Effector memory CD4-positive, alpha-beta T cell (primary cell): Measurements from ENCODE around the gene SETD1B.
"Not testable (repeated sequence)": the region's sequence is repeated elsewhere in the genome, so short reads cannot be mapped to it uniquely, and the experiment has no call there.

Experiments used
- DNase-seq, 3 donors: peaks; one replicate each; pipeline ENCODE4 v3.0.0-alpha.2; 2020
- H3K27ac ChIP-seq: 2 replicates; pipeline ENCODE4 v1.7.0; 2013; ENCODE audit warnings: mild to moderate bottlenecking, low read length, moderate library complexity; ENCODE audit not compliant: insufficient read depth, poor library complexity, severe bottlenecking
- H3K27me3 ChIP-seq: replicated peaks from 2 replicates; pipeline ENCODE4 v1.7.0; 2013; ENCODE audit warnings: mild to moderate bottlenecking, low read length; ENCODE audit not compliant: insufficient read depth, control insufficient read depth, poor library complexity, severe bottlenecking
- H3K36me3 ChIP-seq: 2 replicates; pipeline ENCODE4 v1.7.0; 2013; ENCODE audit warnings: mild to moderate bottlenecking, low read length, moderate library complexity; ENCODE audit not compliant: control insufficient read depth, insufficient read depth
- H3K4me1 ChIP-seq: 2 replicates; pipeline ENCODE4 v1.7.0; 2013; ENCODE audit warnings: low read length, mild to moderate bottlenecking; ENCODE audit not compliant: control insufficient read depth, insufficient read depth, poor library complexity, severe bottlenecking
- H3K4me3 ChIP-seq: 2 replicates; pipeline ENCODE4 v1.7.0; 2013; ENCODE audit warnings: low read length, low read depth, mild to moderate bottlenecking; ENCODE audit not compliant: insufficient read depth, poor library complexity, severe bottlenecking
- H3K9me3 ChIP-seq: 2 replicates; pipeline ENCODE4 v1.7.0; 2013; ENCODE audit warnings: mild to moderate bottlenecking, low read length, moderate library complexity; ENCODE audit not compliant: control insufficient read depth
- total RNA-seq, 3 donors: gene quantifications; one replicate each; lab custom pipeline; 2026; lab: John Stamatoyannopoulos, UW

Gene SETD1B
- 74.2 to 124 (median 81.1) reads per million in 3 donors for total RNA-seq

DNA sequence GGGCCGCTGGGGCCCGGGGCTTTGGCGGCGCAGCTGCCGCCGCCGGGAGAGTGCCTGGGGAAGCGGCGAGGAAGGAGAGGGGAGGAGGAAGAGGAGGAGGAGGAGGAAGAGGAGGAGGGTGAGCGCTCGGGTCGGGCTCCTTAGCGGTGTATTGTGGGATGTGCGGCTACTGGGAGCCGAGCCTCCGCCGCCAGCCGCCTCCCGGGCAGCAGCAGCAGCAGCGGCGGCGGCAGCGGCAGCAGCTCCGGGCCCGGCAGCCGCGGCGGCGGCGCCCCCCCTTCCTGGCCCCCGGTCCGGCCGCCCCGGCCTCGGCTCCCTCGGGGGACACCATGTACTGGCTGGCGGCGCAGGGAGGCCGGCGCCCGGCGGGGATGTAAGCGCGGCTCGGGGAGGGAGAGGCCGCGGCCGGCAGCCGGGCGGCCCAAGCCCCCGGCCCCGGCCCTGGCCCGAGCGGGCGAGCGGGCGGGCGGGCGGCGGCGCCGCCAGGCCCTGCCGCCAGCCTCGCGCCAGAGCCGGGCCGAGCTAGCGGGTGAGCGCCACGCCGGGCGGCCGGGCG is at the start of gene SETD1B:
SETD1B (plus strand) TSS at position 149 of the 556 bp plus-strand sequence. CDS start 729 bp downstream, outside the sequence.
- Histone ChIP-seq H3K27ac (peak within 1 kb of the TSS; percentile 98), H3K36me3 (peaks cover 10% of the 10 kb centered on the region), H3K9me3 (no peaks in the 10 kb centered on the region), H3K27me3 (no peaks in the 10 kb centered on the region), H3K4me1 (peaks cover 22% of the 10 kb centered on the region), H3K4me3 (peak within 1 kb of the TSS; percentile 90)
- no peak for DNase-seq

DNA sequence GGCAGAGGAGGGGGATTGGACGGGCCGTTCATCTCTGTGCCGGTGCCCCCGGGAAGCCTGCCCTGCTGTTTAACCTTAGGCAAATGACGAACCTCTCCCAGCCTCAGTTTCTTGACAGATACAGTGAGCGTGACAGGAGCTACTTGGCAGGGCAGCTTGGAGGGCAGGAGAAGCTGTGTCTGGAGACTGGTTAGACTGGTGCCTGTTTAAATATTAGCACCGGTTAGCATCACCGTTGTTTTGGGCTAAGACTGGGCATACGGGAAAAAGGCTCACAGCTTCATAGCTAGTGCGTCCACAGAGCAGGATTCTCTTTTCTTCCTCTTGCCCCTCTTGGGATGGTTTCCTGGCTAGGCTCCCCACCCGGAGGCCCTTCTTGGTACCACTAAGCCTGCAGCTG is 49.0 kb upstream of the SETD1B start:
- Histone ChIP-seq H3K4me3 (no peak overlapping the region), H3K9me3 (no peaks in the 10 kb centered on the region), H3K36me3 (no peaks in the 10 kb centered on the region), H3K27me3 (no peaks in the 10 kb centered on the region), H3K27ac (no peak overlapping the region), H3K4me1 (peaks cover 12% of the 10 kb centered on the region)
- no peak for DNase-seq

DNA sequence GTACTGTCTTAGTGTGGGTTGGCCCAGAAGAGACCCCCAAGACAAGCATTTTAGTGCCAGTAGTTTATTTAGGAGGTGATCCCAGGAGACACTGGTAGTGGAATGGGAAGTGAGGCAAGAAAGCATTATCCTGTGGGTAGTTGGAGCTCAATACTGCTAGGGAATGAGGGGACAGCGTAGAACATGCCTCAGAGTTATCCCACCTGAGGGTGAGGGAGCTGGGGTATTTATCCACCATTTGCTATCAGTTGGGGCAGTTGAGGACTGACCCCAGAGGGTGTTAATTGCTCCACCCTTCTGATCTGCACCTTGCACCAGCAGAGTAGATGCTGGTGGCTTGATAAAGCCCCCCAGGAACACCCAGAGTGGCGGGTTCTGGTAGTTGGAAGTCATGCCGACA is 48.2 kb upstream of the SETD1B start:
- Histone ChIP-seq H3K4me3 (no peak overlapping the region), H3K27ac (no peak overlapping the region), H3K9me3 (no peaks in the 10 kb centered on the region), H3K36me3 (no peaks in the 10 kb centered on the region), H3K4me1 (peaks cover 6% of the 10 kb centered on the region), H3K27me3 (no peaks in the 10 kb centered on the region)
- no peak for DNase-seq

DNA sequence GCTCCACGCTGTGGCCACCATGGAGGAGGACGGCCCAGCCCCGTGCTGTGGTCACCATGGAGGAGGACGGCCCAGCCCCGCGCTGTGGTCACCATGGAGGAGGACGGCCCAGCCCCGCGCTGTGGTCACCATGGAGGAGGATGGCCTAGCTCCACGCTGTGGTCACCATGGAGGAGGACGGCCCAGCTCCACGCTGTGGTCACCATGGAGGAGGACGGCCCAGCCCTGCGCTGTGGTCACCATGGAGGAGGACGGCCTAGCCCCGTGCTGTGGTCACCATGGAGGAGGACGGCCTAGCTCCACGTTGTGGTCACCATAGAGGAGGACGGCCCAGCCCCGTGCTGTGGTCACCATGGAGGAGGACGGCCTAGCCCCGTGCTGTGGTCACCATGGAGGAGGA is 45.3 kb upstream of the SETD1B start:
- not testable (repeated sequence) for DNase-seq, H3K36me3 ChIP-seq, H3K4me3 ChIP-seq, H3K9me3 ChIP-seq, H3K4me1 ChIP-seq, H3K27ac ChIP-seq, H3K27me3 ChIP-seq

DNA sequence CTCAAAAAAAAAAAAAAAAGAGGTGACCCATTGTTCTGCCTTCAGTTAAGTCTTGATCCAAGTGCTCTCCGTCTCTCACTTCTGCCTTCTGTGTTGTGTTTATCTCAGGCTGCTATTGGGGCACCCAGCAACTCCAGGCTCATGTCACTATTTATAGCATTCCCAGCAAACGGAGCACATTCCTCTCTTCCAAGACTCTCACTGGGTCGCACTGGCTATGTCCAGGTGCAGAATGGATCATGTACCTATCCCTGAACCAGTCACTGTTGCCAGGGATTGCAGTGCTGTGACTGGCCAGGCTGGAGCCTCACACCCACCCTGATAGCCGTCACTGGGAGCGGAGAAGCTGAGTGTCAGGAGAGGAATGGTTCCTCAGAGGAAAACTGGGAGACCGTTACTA is 41.5 kb upstream of the SETD1B start:
- H3K27ac ChIP-seq, result no peak overlapping the region

DNA sequence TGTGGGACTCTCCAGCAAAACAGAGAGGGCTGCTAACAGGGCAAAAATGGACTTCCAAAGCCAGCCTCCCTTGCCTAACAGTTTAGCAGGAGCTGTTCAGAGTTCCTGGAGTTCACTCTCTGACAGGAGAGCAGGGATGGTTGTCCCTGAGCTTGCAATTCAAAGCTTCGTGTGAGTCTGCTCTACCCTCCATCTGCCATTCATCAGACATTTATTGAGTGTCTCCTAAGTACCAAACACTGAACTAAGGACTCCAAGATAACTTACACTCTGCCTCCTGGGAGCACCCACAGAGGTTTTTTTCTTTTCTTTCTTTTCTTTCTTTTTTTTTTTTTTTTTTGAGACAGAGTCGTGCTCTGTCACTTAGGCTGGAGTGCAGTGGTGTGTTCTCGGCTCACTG is 39.0 kb upstream of the SETD1B start:
- no peaks in the 10 kb centered on the region for H3K4me1 ChIP-seq
- H3K4me3 ChIP-seq, result no peak overlapping the region
- no peaks in the 10 kb centered on the region for H3K36me3 ChIP-seq
- no peak for DNase-seq
- H3K27me3 ChIP-seq, result no peaks in the 10 kb centered on the region
- no peak overlapping the region for H3K27ac ChIP-seq
- H3K9me3 ChIP-seq, result no peaks in the 10 kb centered on the region

More for the DNA sequence above, 41.5 kb upstream of the SETD1B start:
- Histone ChIP-seq H3K36me3 (no peaks in the 10 kb centered on the region), H3K27me3 (no peaks in the 10 kb centered on the region), H3K4me1 (no peaks in the 10 kb centered on the region), H3K9me3 (no peaks in the 10 kb centered on the region), H3K4me3 (no peak overlapping the region)
- no peak for DNase-seq

DNA sequence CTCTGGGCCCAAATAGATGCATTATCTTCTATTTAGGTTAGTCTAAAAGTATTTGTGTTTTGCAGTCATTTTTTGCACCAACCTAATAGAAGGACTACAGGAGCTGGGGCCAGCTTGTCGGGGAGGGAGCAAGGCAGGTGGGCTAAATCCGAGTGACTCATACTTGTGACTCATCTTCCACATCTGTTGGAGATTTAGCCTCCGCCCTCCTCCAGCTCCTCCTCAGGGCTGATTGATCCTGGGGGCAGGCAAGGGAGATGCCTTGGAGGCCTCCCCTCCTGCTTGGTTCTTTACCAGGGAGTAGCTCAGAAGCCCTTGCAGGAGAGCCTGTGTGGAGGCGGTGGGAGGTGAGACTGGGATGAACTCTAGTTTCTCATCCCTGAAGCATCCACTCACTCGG is 38.2 kb upstream of the SETD1B start:
- Histone ChIP-seq H3K4me3 (no peak overlapping the region), H3K27me3 (no peaks in the 10 kb centered on the region), H3K36me3 (no peaks in the 10 kb centered on the region), H3K9me3 (no peaks in the 10 kb centered on the region), H3K27ac (no peak overlapping the region), H3K4me1 (no peaks in the 10 kb centered on the region)
- no peak for DNase-seq

DNA sequence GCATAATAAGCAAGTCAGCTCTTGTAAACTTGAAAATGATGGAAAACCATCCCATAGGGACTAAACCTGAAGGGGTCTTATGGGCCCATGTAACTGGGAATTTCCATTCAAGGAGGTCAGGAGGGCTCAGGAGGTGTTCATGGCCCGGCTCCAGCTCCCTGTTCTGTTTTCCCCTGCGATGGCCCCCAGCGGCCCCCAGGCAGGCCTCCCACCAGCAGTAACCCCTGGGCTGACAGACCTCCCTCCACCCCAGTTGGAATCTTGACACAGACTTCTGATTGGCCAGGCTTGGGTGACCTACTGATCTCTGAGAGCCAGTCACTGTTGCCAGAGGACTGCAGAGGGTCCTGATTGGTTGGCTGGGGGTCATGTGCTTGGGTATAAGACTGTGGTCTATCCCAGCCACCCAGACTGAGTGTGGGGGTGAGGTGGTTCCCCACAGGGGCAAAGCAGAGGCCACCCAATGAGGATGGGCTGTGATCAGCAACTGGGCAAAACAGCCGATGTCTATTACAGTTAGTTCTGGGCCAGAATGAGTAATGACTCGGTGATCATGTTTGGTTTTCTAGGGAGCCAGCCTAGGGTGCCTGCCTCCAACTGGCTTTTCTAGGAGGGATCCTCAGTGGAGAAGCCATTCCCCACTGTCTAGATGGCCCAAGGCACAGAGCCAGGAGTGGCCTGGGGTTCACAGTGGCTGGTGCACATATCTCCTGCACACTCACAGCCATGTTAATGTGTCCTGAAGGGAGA is 37.3 kb upstream of the SETD1B start:
- no peak overlapping the region for H3K4me3 ChIP-seq
- H3K27me3 ChIP-seq, result no peaks in the 10 kb centered on the region
- no peaks in the 10 kb centered on the region for H3K4me1 ChIP-seq
- H3K9me3 ChIP-seq, result no peaks in the 10 kb centered on the region
- H3K27ac ChIP-seq, result no peak overlapping the region
- H3K36me3 ChIP-seq, result no peaks in the 10 kb centered on the region
- no peak for DNase-seq

DNA sequence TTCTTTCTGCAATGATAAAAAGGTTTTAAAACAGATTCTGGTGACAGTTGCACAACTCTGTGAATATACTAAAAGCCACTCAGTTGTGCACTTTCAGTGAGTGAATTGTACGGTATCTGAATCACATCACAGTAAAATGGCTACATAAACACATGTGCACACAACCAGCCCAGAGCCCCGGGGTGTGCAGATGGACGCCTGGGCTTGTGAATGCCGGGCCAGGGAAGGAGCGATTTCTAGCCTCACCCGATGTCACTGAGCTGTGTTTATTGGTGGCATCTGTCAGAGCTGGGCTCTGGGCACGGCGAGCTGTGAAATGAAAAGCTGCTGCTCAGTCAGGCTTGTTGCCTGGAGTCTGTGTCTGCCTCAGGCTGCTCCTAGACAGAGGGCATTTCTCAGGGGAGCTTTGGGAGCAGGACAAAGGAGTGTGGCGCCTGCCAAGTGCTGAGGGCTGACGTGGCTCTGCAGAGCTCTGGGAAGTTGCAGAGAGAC is 36.2 kb upstream of the SETD1B start:
- Histone ChIP-seq H3K27ac (no peak overlapping the region), H3K4me1 (no peaks in the 10 kb centered on the region), H3K4me3 (no peak overlapping the region), H3K9me3 (no peaks in the 10 kb centered on the region), H3K36me3 (no peaks in the 10 kb centered on the region), H3K27me3 (no peaks in the 10 kb centered on the region)
- no peak for DNase-seq

DNA sequence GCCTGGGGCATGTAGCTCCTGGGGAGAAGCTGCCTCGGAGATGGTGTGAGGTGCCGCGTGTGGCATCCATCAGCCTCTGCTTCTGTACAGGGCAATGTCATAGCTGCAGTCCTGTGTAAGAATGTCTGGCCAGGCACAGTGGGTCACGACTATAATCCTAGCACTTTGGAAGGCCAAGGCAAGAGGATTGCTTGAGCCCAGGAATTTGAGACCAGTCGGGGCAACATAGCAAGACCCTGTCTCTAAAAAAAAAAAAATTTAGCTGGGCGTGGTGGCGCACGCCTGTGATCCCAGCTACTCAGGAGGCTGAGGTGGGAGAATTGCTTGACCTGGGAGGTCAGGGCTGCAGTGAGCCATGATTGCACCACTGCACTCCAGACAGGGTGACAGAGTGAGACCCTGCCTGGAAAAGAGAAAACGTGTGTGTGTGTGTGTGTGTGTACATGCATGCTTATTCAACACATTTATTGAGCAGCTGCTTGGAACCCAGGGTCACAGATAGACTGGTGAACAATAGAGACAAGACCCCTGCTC is 34.4 kb upstream of the SETD1B start:
- H3K4me3 ChIP-seq, result no peak overlapping the region
- no peaks in the 10 kb centered on the region for H3K36me3 ChIP-seq
- DNase-seq, result no peak
- H3K27ac ChIP-seq, result no peak overlapping the region
- H3K9me3 ChIP-seq, result no peaks in the 10 kb centered on the region
- H3K4me1 ChIP-seq, result peaks cover 6% of the 10 kb centered on the region
- no peaks in the 10 kb centered on the region for H3K27me3 ChIP-seq
